Stimulated activated naive CD8-positive, alpha-beta T cell treated with anti-CD3 and anti-CD28 coated beads, Interleukin-15, Interleukin-2, amounts not matched to agents 100 ng/mL and 50 ng/mL, for 24 hours (primary cell): Measurements from ENCODE around the gene NAALADL1.
"Not testable (repeated sequence)": the region's sequence is repeated elsewhere in the genome, so short reads cannot be mapped to it uniquely, and the experiment has no call there.

ENCODE experiments used
- H3K27ac Mint-ChIP-seq: one replicate; pipeline ENCODE4 v1.8.0; 2021; ENCODE audit warnings: mild to moderate bottlenecking, mixed read lengths
- H3K27me3 Mint-ChIP-seq: one replicate; pipeline ENCODE4 v1.8.0; 2021; ENCODE audit warnings: mixed read lengths
- H3K36me3 Mint-ChIP-seq: one replicate; pipeline ENCODE4 v1.8.0; 2021; ENCODE audit warnings: low read depth, mixed read lengths
- H3K4me1 Mint-ChIP-seq: one replicate; pipeline ENCODE4 v1.8.0; 2021; ENCODE audit warnings: low read depth, mixed read lengths
- H3K4me3 Mint-ChIP-seq: one replicate; pipeline ENCODE4 v1.8.0; 2021; ENCODE audit warnings: mild to moderate bottlenecking, mixed read lengths
- H3K9me3 Mint-ChIP-seq: one replicate; pipeline ENCODE4 v1.8.0; 2021; ENCODE audit warnings: mixed read lengths

NAALADL1 gene

DNA sequence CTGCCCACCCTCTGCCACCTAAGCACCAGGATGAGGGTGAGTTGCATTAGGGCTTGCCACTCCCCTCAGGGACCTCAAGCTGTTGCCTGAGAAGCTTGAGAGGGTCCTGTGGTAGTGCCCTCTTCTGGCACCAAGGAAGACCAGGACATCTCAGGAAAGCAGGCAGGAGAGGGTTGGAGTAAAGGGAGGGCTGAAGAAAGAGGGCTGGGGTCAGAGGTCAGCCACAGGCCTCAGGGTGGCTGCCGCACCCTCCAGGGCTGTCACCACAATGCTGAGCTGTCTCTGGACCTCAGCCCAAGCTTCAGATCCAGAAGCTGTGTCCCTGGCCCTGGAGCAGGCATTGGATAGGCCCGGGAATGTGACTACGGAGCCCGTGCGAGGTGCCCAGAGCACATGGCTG, 13.3 kb downstream of the NAALADL1 start:
- Mint-ChIP-seq H3K36me3 (no peaks in the 10 kb centered on the region), H3K4me1 (peaks cover 32% of the 10 kb centered on the region), H3K9me3 (no peaks in the 10 kb centered on the region), H3K4me3 (no peak overlapping the region), H3K27ac (no peak overlapping the region), H3K27me3 (no peaks in the 10 kb centered on the region)

DNA sequence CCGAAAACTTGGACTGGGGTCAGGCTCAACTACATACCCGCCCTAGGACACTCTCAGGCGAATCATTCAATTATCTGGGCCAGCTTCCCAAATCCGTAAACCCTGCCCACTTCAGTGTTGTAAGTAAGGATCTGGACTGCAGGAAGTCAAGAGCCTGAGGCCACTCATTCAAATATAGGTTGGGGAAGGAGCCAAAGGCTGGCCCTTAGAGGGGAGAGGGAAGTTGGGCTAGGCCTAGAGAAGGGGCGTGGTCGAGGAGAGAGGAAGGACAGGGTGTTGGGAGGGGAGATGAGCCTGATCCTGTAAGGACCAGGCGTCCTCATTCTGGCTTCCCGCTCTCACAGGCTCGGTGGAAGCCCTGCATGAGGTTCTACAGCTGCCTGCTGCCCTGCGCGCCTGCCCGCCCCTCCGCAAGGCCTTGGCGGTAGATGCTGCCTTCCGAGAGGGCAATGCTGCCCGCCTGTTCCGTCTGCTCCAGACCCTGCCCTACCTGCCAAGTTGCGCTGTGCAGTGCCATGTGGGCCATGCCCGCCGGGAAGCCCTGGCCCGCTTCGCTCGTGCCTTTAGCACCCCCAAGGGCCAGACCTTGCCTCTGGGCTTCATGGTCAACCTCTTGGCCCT, 14.4 kb downstream of the NAALADL1 start:
- no peak overlapping the region for H3K27ac Mint-ChIP-seq
- H3K27me3 Mint-ChIP-seq = no peaks in the 10 kb centered on the region
- H3K4me3 Mint-ChIP-seq = no peak overlapping the region
- peaks cover 32% of the 10 kb centered on the region for H3K4me1 Mint-ChIP-seq
- H3K36me3 Mint-ChIP-seq = no peaks in the 10 kb centered on the region
- H3K9me3 Mint-ChIP-seq = no peaks in the 10 kb centered on the region

DNA sequence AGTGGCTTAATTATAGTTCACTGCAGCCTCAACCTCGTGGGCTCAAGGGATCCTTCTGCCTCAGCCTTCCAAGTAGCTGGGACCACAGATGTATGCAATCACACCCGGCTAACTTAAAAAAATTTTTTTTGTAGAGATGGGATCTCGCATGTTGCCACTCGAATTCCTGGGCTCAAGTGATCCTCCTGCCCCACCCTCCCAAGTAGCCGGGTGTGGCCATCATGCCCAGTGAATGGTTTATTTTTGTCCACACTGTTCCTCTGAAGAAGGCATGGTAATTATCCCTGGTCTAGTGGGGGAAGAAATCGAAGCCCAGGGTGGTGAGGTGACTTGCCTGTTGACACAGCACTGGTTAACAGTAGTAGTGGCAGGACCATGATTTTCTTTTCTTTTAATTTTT, 15.5 kb downstream of the NAALADL1 start:
- Mint-ChIP-seq H3K27me3 (no peaks in the 10 kb centered on the region), H3K9me3 (no peaks in the 10 kb centered on the region), H3K4me1 (peaks cover 29% of the 10 kb centered on the region), H3K4me3 (peak overlapping the region; percentile 86), H3K36me3 (no peaks in the 10 kb centered on the region), H3K27ac (no peak overlapping the region)

DNA sequence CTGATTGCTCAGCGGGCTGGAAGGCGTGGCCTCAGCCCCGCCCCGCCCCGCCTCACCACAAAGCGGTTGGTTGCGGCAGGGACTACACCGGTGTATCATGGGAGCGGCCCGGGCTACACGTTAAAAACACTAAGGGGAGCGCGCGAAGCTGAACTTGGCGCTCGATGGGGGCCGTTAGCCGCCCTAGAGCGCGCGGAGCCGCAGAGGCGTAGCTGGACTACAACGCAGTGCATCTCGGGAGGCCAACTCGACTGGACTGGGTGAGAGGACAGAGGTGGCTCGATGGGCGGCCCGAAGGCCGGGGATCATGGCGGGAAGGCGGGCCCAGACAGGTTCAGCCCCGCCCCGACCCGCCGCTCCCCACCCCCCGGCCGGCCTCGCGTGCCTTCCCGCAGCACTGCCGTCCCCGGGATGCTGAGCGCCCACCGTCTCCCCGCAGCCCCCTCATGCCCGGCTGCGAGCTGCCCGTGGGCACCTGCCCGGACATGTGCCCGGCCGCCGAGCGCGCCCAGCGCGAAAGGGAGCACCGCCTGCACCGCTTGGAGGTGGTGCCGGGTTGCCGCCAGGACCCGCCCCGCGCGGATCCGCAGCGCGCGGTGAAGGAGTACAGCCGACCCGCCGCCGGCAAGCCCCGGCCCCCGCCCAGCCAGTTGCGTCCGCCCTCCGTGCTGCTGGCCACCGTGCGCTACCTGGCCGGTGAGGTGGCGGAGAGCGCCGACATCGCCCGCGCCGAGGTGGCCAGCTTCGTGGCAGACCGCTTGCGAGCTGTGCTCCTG, 17.3 kb downstream of the NAALADL1 start, which contains the start of gene SAC3D1:
SAC3D1 (plus strand) TSS at position 364 of the 776 bp plus-strand sequence; CDS start at position 447, 83 bp downstream.
- peaks cover 12% of the 10 kb centered on the region for H3K4me1 Mint-ChIP-seq
- H3K9me3 Mint-ChIP-seq = no peaks in the 10 kb centered on the region
- H3K27me3 Mint-ChIP-seq = no peaks in the 10 kb centered on the region
- H3K4me3 Mint-ChIP-seq = peak within 1 kb of the TSS; percentile 88
- no peaks in the 10 kb centered on the region for H3K36me3 Mint-ChIP-seq
- H3K27ac Mint-ChIP-seq = peak within 1 kb of the TSS; percentile 90

DNA sequence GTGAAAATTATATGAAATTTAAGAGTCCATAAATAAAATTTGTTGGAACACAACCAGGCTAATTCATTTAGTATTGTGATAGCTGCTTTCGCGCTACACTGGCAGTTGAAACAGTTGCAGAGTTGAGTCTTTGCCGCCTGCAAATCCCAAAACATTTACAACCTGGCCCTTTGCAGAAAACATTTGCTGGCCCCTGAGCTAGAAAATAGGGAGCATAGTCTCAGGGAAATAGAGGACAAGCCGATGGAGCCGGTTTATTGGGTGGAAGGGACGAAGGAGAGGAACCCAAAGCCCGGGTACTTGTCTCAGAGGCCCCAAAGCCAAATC, 17.9 kb downstream of the NAALADL1 start:
- Mint-ChIP-seq H3K4me3 (peak overlapping the region; percentile 88), H3K27me3 (no peaks in the 10 kb centered on the region), H3K9me3 (no peaks in the 10 kb centered on the region)

DNA sequence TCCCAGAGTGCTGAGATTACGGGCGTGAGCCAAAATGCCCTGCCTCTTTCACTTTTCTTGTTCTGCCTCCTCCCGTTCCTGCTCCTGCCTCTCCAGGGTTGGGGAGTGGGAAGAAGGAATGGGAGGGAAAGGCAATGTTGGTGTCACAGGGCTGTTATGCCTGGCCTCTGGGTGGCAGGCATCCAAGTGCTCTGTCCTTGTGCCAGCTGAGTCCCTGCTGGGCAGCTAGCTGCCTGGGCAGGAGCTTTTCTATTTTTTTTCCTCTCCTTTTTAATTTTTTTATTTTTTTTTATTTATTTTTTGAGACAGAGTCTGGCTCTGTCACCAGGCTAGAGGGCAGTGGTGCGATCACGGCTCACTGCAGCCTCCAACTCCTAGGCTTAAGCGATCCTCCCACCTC, 21.4 kb downstream of the NAALADL1 start:
- H3K9me3 Mint-ChIP-seq = no peaks in the 10 kb centered on the region
- no peaks in the 10 kb centered on the region for H3K27me3 Mint-ChIP-seq
- no peaks in the 10 kb centered on the region for H3K36me3 Mint-ChIP-seq
- H3K4me3 Mint-ChIP-seq = no peak overlapping the region
- H3K27ac Mint-ChIP-seq = no peak overlapping the region
- H3K4me1 Mint-ChIP-seq = peaks cover 3% of the 10 kb centered on the region

More for the DNA sequence above, 17.9 kb downstream of the NAALADL1 start:
- Mint-ChIP-seq H3K4me1 (peaks cover 12% of the 10 kb centered on the region), H3K36me3 (no peaks in the 10 kb centered on the region), H3K27ac (peak overlapping the region; percentile 90)

DNA sequence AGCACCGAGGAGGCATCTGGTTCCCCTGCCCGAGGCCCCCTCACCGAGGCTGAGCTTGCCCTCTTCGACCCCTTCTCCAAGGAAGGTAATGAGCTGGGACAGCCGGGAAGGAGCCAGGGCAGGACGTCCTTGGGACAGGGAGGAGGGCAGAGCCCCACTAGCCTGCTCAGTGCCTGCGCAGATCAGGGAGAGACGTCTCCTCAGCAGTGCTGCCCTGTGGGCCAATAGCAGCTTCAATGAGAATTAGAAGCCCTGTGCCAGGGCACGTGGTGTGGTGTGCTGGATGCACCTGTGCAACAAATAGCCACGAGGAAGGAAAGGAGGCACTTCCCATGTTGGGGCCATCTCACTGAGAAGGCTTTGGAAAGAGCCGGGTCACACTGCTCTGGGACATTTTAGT, 22.8 kb downstream of the NAALADL1 start:
- Mint-ChIP-seq H3K36me3 (no peaks in the 10 kb centered on the region), H3K4me3 (no peak overlapping the region), H3K4me1 (peaks cover 2% of the 10 kb centered on the region), H3K27ac (no peak overlapping the region), H3K9me3 (no peaks in the 10 kb centered on the region), H3K27me3 (no peaks in the 10 kb centered on the region)

DNA sequence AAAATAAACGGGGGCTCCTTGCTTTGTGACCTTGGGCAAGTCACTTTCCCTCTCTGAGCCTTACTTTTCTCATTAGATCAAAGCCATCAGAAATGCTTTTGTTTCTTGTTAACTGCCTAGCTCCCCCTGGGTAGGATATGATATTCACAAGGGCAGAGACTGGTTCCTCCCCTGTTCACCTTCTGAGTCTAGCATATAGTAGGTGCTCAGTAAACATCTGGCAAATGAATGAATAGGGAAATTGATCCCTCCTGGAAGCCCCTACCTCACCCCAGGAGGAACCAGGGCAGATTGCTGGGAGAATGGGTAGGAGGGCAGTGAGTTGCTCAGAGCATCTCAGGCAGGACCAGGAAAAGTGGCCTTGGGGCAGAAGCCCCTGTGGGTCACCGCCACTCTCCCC, 23.9 kb downstream of the NAALADL1 start:
- Mint-ChIP-seq H3K4me3 (no peak overlapping the region), H3K36me3 (no peaks in the 10 kb centered on the region), H3K27me3 (no peaks in the 10 kb centered on the region), H3K27ac (no peak overlapping the region), H3K4me1 (no peaks in the 10 kb centered on the region), H3K9me3 (no peaks in the 10 kb centered on the region)

DNA sequence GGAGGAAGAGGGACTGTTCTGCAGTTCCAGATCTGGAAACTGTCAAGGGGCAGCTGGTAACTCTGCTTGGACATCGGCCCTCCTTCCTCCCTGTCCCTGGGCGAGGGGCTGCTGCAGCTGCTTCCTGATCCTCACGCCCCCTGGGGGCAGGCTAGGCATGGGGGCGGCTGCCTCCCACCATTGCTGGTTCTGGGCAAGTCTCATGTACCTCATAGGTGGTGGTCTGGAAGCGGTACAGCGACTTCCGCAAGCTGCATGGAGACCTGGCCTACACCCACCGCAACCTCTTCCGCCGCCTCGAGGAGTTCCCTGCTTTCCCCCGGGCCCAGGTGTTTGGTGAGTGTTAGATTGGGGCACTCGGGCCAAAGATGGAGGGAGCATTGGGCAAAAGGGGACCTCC, 26.1 kb downstream of the NAALADL1 start:
- no peaks in the 10 kb centered on the region for H3K27me3 Mint-ChIP-seq
- no peaks in the 10 kb centered on the region for H3K9me3 Mint-ChIP-seq
- H3K4me1 Mint-ChIP-seq = peaks cover 13% of the 10 kb centered on the region
- H3K27ac Mint-ChIP-seq = no peak overlapping the region
- no peak overlapping the region for H3K4me3 Mint-ChIP-seq
- H3K36me3 Mint-ChIP-seq = no peaks in the 10 kb centered on the region

DNA sequence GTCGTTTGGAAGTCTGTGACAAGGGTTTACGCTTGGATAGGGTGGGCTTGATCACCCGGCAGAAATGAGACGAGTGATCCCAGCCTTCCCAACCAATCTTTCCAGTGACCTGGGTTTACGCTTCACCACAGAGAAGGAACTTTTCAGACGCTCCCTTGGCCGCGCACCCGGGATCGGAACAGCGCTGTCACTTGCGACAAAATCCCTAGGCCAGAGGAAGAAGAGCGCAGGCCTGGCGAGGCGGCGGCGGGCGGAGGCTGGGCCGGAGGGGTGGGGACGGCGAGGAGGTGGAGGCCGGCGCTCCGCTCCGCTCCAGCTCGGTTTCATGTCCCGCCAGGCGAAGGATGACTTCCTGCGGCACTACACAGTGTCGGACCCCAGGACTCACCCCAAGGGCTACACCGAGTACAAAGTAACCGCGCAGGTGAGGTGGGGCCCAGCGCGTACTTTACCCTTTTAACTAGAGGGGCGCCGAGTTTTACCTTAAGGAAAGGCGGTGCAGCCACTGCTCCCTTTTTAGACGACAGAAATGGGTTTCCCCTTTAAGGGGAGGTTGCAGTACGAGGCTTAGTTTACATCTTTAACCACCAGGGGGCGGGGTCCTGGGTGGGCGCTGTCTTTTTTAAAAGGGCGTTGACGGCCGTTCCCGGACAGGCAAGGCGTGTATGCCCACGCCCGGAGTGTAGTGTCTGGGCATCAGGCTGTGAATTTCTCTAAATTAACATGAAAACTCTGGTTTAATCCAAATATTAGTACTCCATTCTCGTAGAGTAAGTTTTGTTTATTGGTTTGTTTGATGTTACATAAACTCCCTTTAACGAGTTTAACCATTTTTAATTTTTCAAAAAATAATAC, 30.9 kb downstream of the NAALADL1 start, which contains the start of gene SNX15:
SNX15 (plus strand) TSS at position 227 of the 855 bp plus-strand sequence; CDS start at position 326, 99 bp downstream.
- H3K27ac Mint-ChIP-seq = peak within 1 kb of the TSS; percentile 74
- peak within 1 kb of the TSS; percentile 45 for H3K4me3 Mint-ChIP-seq
- H3K36me3 Mint-ChIP-seq = no peaks in the 10 kb centered on the region
- no peaks in the 10 kb centered on the region for H3K27me3 Mint-ChIP-seq
- no peaks in the 10 kb centered on the region for H3K9me3 Mint-ChIP-seq
- H3K4me1 Mint-ChIP-seq = peaks cover 18% of the 10 kb centered on the region

DNA sequence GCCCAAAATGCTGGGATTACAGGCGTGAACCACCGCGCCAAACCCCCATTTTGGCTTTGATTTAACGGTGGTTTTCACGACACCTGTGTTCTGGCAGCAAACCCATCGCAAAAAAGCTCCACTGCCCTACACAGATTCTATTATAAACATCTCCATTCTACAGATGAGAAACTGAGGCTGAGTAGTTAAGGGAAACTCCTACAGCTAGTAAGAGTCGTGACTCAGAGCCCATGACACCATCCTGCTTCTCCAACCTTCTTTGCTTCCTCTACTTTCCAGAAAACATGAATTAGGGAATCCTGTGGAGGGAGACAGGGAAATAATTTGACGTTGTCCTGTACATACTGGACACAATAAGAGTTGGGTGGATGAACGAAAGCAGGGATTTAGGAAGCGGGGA, 31.5 kb downstream of the NAALADL1 start:
- Mint-ChIP-seq H3K36me3 (no peaks in the 10 kb centered on the region), H3K4me3 (peak overlapping the region; percentile 45), H3K27ac (peak overlapping the region; percentile 74), H3K9me3 (no peaks in the 10 kb centered on the region), H3K4me1 (peaks cover 18% of the 10 kb centered on the region), H3K27me3 (no peaks in the 10 kb centered on the region)

DNA sequence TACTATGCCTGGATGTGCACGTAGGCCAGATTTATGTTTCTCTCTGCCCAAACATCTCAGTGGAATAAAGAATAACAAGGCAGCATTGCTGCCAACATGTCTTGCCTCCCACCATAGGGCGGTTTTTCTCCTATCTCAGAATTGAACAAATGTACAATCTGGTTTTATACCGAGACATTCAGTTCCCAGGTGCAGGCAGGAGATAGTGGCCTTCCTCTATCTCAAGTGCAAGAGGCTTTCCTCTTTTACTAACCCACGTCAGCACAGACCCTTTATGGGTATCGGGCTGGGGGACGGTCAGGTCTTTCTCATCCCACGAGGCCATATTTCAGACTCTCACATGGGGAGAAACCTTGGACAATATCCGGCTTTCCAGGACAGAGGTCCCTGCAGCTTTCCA, 34.9 kb downstream of the NAALADL1 start:
- H3K27ac Mint-ChIP-seq, H3K36me3 Mint-ChIP-seq, H3K4me3 Mint-ChIP-seq, H3K27me3 Mint-ChIP-seq, H3K9me3 Mint-ChIP-seq: not testable (repeated sequence)
- H3K4me1 Mint-ChIP-seq = peaks cover 16% of the 10 kb centered on the region

DNA sequence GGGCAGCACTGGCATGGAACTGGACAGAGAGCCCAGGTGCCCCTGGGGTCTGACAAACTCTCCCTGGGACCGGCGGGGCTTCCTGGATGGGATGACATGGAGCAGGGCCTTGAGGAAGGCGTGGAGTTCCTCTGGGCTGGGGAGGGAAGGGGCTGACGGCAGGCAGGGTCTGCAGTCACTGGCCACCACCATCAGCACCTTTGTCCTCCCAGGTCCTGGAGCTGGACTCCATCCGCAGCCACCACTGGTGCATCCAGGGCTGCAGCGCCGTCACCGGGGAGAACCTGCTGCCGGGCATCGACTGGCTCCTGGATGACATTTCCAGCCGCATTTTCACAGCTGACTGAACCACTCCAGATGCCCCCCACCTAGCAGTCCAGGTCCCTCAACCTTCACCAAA, 36.8 kb downstream of the NAALADL1 start:
- peaks cover 10% of the 10 kb centered on the region for H3K4me1 Mint-ChIP-seq
- no peak overlapping the region for H3K4me3 Mint-ChIP-seq
- H3K27me3 Mint-ChIP-seq = no peaks in the 10 kb centered on the region
- H3K9me3 Mint-ChIP-seq = no peaks in the 10 kb centered on the region
- no peak overlapping the region for H3K27ac Mint-ChIP-seq
- H3K36me3 Mint-ChIP-seq = peaks cover 23% of the 10 kb centered on the region

DNA sequence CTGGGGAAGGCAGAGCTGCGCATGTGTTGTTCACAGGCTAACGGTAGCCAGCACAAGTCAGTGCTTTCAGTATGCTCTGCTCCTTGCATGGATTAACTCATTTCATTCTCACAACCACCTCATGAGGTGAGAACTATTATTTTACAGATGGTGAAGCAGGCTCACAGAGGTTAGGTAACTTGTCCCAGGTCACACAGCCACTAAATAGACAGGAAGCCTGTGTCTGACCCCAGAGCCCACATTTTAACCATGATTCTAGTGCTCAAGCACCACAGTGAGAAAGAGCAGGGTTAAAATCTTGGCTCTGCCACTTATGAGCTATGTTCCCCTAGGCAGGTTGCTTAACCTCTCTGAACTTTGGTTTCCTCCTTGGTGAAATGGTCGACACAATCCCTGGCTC, 37.4 kb downstream of the NAALADL1 start:
- no peak overlapping the region for H3K27ac Mint-ChIP-seq
- peaks cover 15% of the 10 kb centered on the region for H3K4me1 Mint-ChIP-seq
- no peaks in the 10 kb centered on the region for H3K9me3 Mint-ChIP-seq
- H3K27me3 Mint-ChIP-seq = no peaks in the 10 kb centered on the region
- no peak overlapping the region for H3K4me3 Mint-ChIP-seq
- peaks cover 26% of the 10 kb centered on the region for H3K36me3 Mint-ChIP-seq

DNA sequence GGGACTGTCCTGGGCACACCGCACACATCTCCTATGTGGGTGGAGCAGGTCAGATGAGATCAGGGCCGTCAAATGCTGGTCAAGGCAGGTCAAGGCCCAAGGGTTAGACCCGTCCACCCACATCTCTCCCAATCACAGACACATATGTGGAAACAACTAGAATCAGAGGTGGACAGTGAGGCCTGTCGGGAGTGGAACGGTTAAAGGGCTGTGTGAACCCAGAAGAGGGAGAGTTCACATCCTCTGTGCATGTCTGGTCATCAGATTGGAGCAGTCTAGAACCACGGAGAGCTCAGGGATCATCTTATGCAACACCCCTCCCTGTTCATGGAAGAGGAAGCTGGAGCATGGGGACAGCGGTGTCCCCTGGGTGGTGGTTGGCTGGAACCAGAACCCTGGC, 38.5 kb downstream of the NAALADL1 start:
- H3K4me3 Mint-ChIP-seq = no peak overlapping the region
- no peak overlapping the region for H3K27ac Mint-ChIP-seq
- H3K36me3 Mint-ChIP-seq = peaks cover 26% of the 10 kb centered on the region

More for the DNA sequence above, 38.5 kb downstream of the NAALADL1 start:
- Mint-ChIP-seq H3K27me3 (no peaks in the 10 kb centered on the region), H3K9me3 (no peaks in the 10 kb centered on the region), H3K4me1 (peaks cover 21% of the 10 kb centered on the region)
